Keratinocyte (primary cell): ENCODE results near the gene LYPD6.

Source experiments
- CTCF ChIP-seq, 3 experiments: IDR thresholded peaks in 1 of 3; conservative IDR thresholded peaks in 1 of 3; optimal IDR thresholded peaks in 1 of 3; 2 replicates in 2 of 3; 3 replicates in 1 of 3; pipeline versions ENCODE3 to v1.5.1; 2011; ENCODE audit warnings: low read length in 3 of 3, mild to moderate bottlenecking in 3 of 3, moderate library complexity in 2 of 3, control low read depth in 1 of 3, inconsistent platforms in 1 of 3; ENCODE audit not compliant: insufficient read depth in 2 of 3; ENCODE audit errors: extremely low read depth in 1 of 3
- EZH2 ChIP-seq: IDR thresholded peaks from one replicate; pipeline ENCODE4 v1.6.1; 2012; ENCODE audit warnings: inconsistent platforms, mild to moderate bottlenecking, low read length, moderate library complexity

GRCh38 chr2:149470046-149470445 lies 139.7 kb downstream of the LYPD6 start:
- TF ChIP-seq CTCF (optimal IDR thresholded peaks at IDR 0.05 in 1 of 3, IDR thresholded peaks at IDR 0.05 in 1 of 3, conservative IDR thresholded peaks at IDR 0.05 in 1 of 3; ENCODE audit: extremely low read depth in 1 of 3, insufficient read depth in 2 of 3, low read length in 3 of 3) (no peak), EZH2 (no peak)
